Fibroblast of the conjunctiva (primary cell): ENCODE data around the gene CHRM4.

Experiments
- DNase-seq: peaks from one replicate; pipeline ENCODE4 v3.0.0-alpha.2; 2010; ENCODE audit warnings: low read depth

Gene CHRM4

GRCh38 chr11:46367244-46367915 is 24.2 kb downstream of the CHRM4 start:
- no peak for DNase-seq

DNA sequence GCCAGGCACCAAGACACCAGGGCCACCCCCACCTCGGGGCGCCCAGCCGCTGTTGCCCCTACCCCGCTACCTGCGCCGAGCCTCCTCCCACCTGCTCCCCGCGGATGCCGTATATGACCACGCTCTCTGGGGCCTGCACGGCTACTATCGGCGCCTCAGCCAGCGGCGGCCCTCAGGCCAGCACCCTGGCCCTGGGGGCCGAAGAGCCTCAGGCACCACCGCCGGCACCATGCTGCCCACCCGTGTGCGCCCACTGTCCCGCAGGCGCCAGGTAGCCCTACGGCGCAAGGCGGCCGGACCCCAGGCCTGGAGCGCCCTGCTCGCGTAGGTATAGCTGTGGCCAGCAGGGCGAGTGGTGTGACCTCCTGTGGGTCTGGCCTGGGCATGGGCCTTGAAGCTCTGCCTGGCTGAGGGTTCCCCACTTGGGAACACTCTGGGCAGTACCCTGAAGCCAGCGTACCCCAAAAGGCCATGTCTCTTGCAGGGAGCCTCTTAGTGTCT is 24.9 kb downstream of the CHRM4 start:
- DNase-seq: no peak

- no peak for DNase-seq
Measured at GRCh38 chr11:46366260-46366659, 25.3 kb downstream of the CHRM4 start.

DNA sequence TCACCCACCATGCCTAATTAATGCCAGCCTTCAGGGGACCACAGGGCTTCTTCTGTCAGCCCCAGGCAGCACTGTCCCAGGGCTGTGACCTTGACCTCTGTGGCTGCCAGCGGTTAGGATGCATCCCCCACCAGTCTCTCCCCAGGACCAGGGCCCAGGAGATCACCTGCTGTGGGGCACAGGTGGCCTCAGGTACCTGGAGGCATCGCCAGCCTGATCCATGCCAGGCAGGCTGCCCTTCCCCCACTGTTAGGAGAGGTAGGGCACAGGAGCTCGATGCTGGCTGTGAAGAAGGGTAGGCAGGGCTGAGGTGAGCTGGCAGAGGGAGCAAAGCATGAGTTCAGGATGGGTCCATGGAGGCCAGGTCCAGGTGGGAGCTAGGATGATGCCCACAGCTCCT is 26.8 kb downstream of the CHRM4 start:
- DNase-seq: no peak

- no peak for DNase-seq
Measured at GRCh38 chr11:46364056-46364455, 27.5 kb downstream of the CHRM4 start.

GRCh38 chr11:46363455-46364005 is 28.0 kb downstream of the CHRM4 start:
- no peak for DNase-seq

DNA sequence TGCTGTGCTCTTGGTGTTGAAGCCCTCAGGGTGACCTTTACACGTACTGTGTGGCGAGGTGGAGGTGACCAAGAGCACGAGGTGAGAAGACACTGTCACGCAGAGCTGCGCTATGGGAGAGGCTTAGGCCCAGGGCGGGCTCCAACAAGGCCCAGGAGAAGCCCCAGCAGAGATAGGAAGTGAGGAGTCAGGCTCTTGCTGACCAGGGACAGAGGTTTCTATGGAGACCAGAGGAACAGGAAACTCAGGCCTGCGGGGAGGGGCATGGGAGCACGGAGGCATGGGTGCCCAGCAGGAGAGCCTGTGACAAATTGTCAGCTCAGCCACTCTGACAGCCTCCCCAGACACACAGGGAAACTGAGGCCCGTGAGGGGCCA is 28.6 kb downstream of the CHRM4 start:
- DNase-seq: no peak

GRCh38 chr11:46362156-46363030 is 29.2 kb downstream of the CHRM4 start:
- no peak for DNase-seq

GRCh38 chr11:46361283-46362155 is 30.1 kb downstream of the CHRM4 start:
- DNase-seq: no peak

DNA sequence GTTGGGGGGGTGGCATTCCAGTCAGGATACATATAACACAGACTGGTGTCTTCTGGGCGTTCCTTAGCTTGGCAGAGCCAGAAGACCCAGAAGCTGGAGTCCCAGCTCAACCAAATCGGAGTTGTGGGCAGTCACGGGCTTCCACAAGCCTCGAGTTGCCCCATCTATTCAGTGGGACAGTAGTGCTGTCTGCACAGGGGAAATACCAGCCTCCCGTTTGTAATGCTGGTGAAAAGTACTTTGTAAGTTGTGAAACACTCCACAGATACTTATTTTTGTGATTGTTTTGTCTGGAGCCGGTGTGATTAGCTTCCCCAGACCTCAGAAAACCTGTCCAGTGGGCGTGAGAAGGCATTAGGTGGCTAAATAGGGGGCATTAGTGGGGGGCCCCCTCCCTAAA is 30.7 kb downstream of the CHRM4 start:
- no peak for DNase-seq

- no peak for DNase-seq
Measured at GRCh38 chr11:46359953-46360352, 31.6 kb downstream of the CHRM4 start.

DNA sequence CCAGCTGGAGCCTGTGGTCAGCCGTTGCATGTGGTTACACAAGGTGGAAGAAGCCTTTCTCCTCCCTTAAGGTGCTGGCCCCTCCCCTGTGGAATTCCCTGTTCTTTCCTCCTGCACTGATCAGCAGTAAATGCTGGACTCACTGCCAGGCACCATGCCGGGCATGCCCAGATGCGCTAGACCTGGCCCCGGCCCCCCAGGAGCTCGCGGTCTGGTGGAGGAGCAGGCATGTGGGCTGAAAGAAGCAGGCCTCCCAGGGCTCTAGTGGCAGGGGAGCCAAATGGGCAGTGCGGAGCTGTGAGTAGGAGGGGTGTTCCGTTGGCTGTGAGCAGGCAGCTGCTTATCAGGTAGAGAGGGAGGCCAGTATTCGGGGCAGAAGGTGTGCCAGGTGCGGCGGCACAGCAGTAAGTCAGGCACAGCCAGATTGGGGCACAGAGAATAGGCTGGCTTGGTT is 34.1 kb downstream of the CHRM4 start:
- no peak for DNase-seq

GRCh38 chr11:46356924-46357482 is 34.6 kb downstream of the CHRM4 start:
- DNase-seq: no peak

- DNase-seq: no peak
Measured at GRCh38 chr11:46353698-46354097, 37.9 kb downstream of the CHRM4 start.

DNA sequence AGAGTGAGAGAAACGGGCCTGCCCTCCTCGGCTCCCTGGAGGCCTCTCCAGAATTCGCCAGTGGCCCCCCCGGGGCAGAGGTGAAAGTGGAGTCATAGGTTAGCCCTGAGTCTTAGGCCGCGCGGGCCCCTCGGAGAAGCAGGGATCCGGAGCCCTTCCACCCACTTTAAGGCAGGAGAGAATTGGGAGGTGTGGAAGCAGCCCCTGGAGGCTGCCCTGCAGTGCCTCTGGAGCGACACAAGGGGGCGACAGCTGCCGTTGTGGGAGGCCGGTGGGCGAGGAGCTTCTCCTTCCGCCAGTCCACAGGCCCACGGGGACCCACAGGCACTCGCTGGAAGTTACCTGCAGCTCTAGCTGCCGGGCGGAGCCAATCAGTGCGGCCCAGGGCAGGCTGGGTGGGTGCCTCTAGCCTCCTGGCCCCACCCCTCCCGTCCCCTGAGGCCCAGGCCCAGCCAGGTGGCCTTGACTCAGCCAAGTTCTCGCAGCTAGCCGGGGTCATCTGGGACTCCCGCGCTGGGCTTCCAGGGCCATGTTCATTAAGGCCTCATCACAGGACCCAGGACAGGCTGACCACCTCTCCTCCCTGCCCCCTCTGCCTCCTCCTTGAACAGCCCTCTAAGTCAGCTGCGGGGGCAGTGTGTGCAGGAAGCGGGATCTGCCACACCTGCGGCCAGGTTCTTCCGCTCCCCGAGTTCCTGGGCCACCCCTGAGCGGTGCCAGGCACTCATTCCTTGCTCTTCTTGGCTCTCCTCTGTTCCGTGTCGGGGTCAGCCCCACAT is 39.3 kb downstream of the CHRM4 start:
- no peak for DNase-seq

DNA sequence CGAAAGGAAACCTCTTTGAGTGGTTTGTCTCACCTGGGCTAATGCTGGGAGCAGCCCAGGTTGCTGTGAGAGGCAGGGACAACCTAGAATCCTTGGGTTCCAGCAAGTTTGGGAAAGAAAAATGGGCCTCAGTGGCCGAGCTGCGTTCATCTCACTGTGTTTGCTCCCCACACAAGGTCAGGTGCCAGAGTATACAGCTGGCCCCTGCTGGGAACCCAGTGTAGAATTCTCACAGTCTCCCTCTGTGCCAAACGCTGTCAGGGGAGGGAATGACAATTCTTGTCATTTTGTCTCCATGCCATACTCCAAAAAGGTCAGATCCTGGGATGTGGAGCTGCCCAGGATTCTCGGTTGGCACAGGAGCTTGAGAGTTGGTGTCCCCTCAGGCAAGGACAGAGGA is 40.0 kb downstream of the CHRM4 start:
- DNase-seq: no peak

DNA sequence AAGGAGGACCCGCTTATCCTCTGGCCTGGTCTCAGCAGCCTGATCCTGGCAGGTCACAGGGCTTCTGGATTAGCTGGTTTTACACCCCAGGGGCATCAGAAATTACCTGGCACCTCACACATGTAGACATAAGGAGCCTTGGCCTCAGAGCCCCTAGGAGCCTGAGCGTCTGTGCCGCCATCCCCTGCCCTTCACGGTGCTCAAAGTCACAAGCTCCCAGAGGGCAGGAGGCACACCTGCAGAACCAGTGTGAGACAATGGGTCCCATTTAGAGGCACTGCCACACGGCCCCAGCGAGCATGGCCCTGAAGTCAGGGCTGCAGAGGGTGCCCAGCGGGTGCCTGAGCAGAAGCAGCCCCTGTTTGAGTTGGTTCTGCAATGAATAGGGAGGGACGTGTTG is 40.4 kb downstream of the CHRM4 start:
- DNase-seq: no peak

DNA sequence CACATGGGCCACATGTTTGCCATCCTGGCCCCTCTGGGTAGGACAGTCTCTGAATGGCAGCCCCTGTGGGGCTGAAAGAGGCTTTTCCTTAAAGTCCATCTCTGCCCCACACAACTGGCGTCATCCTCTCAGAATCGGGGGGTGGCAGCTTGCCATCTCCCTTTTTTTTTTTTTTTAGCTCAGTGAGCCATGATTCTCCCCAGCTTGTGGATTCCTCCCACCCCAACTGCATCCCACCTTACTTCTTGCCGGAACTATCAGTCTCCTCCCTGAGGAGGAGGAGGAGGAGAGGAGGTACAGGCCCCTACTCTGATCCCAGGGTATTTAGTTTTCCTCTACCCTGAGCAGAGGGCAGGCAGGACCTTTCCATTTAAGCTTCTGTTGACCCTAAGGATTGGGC is 40.9 kb downstream of the CHRM4 start:
- no peak for DNase-seq

- no peak for DNase-seq
Measured at GRCh38 chr11:46348566-46349401, 42.8 kb downstream of the CHRM4 start.
